CD4-positive, alpha-beta T cell (primary cell): Measurements from ENCODE around the gene HTATIP2. TPM values are rescaled to one million over a fixed set of nuclear protein-coding genes. Genes with fewer than 3 reads are reported as not detected.
A peak's percentile ranks its signal among the peaks of the same experiment; 100 is the strongest.

ENCODE experiments used
- ATAC-seq: fragments of 200-7000 bp; cut with Tn5 transposase; one replicate; pipeline ENCODE4 v1.10.0; 2022; ENCODE audit warnings: mild to moderate bottlenecking; ENCODE audit not compliant: poor library complexity
- CTCF ChIA-PET: fragments of 350-600 bp; sonication (Branson Sonifier 250); formaldehyde crosslinking; loops from one replicate; lab custom pipeline; 2021; ENCODE audit warnings: antibody characterized with exemption, inconsistent platforms; lab: Charles Lee
- POLR2A ChIA-PET: fragments of 350-600 bp; sonication (Branson Sonifier 250); formaldehyde crosslinking; loops from one replicate; lab custom pipeline; 2021; ENCODE audit warnings: antibody characterized with exemption, inconsistent platforms; lab: Charles Lee
- DNase-seq, 14 experiments: peaks; one replicate each; pipeline ENCODE4 v3.0.0-alpha.2; 2013 to 2020; ENCODE audit warnings: mixed read lengths in 2 of 14
- H3K27ac ChIP-seq, 2 donors: one replicate each; pipeline versions ENCODE4 v1.5.1 to v1.7.0; 2013; ENCODE audit warnings: low read length in 2 of 2, low read depth in 1 of 2, mild to moderate bottlenecking in 1 of 2
- H3K27me3 ChIP-seq, 2 experiments: 1 replicate in 1 of 2; 2 replicates in 1 of 2; pipeline versions ENCODE4 v1.6.1 to v1.7.0; 2013; ENCODE audit warnings: low read length in 2 of 2, control low read depth in 1 of 2, mild to moderate bottlenecking in 1 of 2, moderate library complexity in 1 of 2; ENCODE audit not compliant: insufficient read depth in 2 of 2, control insufficient read depth in 1 of 2
- H3K36me3 ChIP-seq: one replicate; pipeline ENCODE4 v1.6.1; 2013; ENCODE audit warnings: low read length, control low read depth; ENCODE audit not compliant: insufficient read depth
- H3K4me1 ChIP-seq: one replicate; pipeline ENCODE4 v1.6.1; 2013; ENCODE audit warnings: low read length, control low read depth; ENCODE audit not compliant: insufficient read depth
- H3K4me3 ChIP-seq: one replicate; pipeline ENCODE4 v1.5.1; 2013; ENCODE audit warnings: mild to moderate bottlenecking, low read length, moderate library complexity
- H3K9me3 ChIP-seq, 2 experiments: 1 replicate in 1 of 2; 2 replicates in 1 of 2; pipeline versions ENCODE4 v1.6.1 to v1.7.0; 2013; ENCODE audit warnings: low read length in 2 of 2, mild to moderate bottlenecking in 2 of 2, control low read depth in 1 of 2, moderate library complexity in 1 of 2; ENCODE audit not compliant: control insufficient read depth in 1 of 2, insufficient read depth in 1 of 2
- H3K27ac Mint-ChIP-seq: one replicate; pipeline ENCODE4 v1.8.0; 2020; ENCODE audit warnings: mixed read lengths
- H3K27me3 Mint-ChIP-seq: one replicate; pipeline ENCODE4 v1.8.0; 2021; ENCODE audit warnings: mixed read lengths
- H3K36me3 Mint-ChIP-seq: one replicate; pipeline ENCODE4 v1.8.0; 2021; ENCODE audit warnings: low read depth, mixed read lengths
- H3K4me1 Mint-ChIP-seq: one replicate; pipeline ENCODE4 v1.8.0; 2021; ENCODE audit warnings: low read depth, mixed read lengths
- H3K4me3 Mint-ChIP-seq: one replicate; pipeline ENCODE4 v1.8.0; 2020; ENCODE audit warnings: mild to moderate bottlenecking, mixed read lengths
- H3K9me3 Mint-ChIP-seq: one replicate; pipeline ENCODE4 v1.8.0; 2020; ENCODE audit warnings: mixed read lengths
- CTCF ChIP-seq: fragments of 200-600 bp; IDR thresholded peaks from one replicate; pipeline ENCODE4 v1.8.0; 2022; ENCODE audit warnings: antibody characterized with exemption, mild to moderate bottlenecking
- intact Hi-C, 2 experiments: fragments of 100-400 bp; cut with DNase I in 1 of 2; cut with micrococcal nuclease in 1 of 2; formaldehyde crosslinking; loops; one replicate each; pipeline versions ENCODE4 v1.15.1 to v1.9.0; 2023 to 2025; cut with DNase I, micrococcal nuclease
- total RNA-seq, 174 experiments: library from RNA in 2 of 174; stranded (reverse) in 2 of 174; gene quantifications; one replicate each; pipeline ENCODE4 v1.2.3 and lab custom pipeline; 2021 to 2026

The HTATIP2 gene
- total RNA-seq, 2 experiments from 2014 or later, result 8.1 to 9.8 TPM

DNA sequence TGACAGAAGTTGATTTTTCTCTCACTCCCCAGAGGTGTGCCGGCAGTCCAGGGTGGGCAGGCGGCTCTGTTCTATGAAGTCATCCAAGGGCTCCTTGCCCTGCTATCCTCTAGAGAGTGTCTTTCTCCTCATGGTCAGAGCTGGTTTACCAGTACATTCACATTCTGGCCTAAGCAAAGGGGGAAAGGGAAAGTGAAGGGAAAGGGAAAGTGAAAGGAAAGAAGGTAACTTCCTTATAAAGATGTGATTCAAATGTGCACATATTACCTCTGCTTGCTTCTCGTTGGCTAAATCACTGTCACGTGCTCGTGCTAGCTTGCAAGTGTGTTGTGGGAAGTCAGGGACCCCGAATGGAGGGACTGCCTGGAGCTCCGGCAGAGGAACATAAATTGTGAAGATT, 2.9 kb upstream of the HTATIP2 start:
- intact Hi-C loops, result no loop called here
- CTCF ChIA-PET, result interaction anchor here (0.9 to 1.5 kb wide), 2 partner anchors 13 to 26 kb away, joined by 3 to 5 read pairs; no protein-coding TSS in a partner anchor
- POLR2A ChIA-PET, result interaction anchor here (0.6 to 1.3 kb wide), 4 partner anchors 26 to 230 kb away, joined by 3 read pairs; no protein-coding TSS in a partner anchor
- Histone ChIP-seq H3K4me1 (peaks cover 43% of the 10 kb centered on the region), H3K36me3 (no peaks in the 10 kb centered on the region), H3K4me3 (peak overlapping the region; percentile 19), H3K27ac (peak overlapping the region in 1 of 2 donors; percentile 27), H3K9me3 (no peaks in the 10 kb centered on the region), H3K27me3 (no peaks in the 10 kb centered on the region)
- Mint-ChIP-seq H3K27me3 (no peaks in the 10 kb centered on the region), H3K9me3 (no peaks in the 10 kb centered on the region), H3K36me3 (peaks cover 6% of the 10 kb centered on the region), H3K4me3 (peak overlapping the region; percentile 60), H3K27ac (peak overlapping the region; percentile 66), H3K4me1 (peaks cover 43% of the 10 kb centered on the region)
- ATAC-seq, result peak; percentile 41
- peak in 6 of 14 experiments; percentile 3 to 80 (median 58) for DNase-seq
- TF ChIP-seq CTCF, result no peak

GRCh38 chr11:20362481-20362880, 1.0 kb upstream of the HTATIP2 start:
- H3K36me3 Mint-ChIP-seq, result peaks cover 14% of the 10 kb centered on the region
- ChIA-PET POLR2A (no interaction called here), CTCF (interaction anchor here (2.8 kb wide), 1 partner anchor 8 kb away, joined by 10 read pairs; no protein-coding TSS in a partner anchor)
- H3K27ac ChIP-seq, result peak overlapping the region in 1 of 2 donors; percentile 10
- intact Hi-C loops, result no loop called here
- no peak for ATAC-seq
- no peak for DNase-seq
- no peak overlapping the region for H3K4me3 ChIP-seq
- H3K27ac Mint-ChIP-seq, result peak overlapping the region; percentile 90
- H3K27me3 ChIP-seq, result no peaks in the 10 kb centered on the region
- H3K27me3 Mint-ChIP-seq, result no peaks in the 10 kb centered on the region
- peaks cover 58% of the 10 kb centered on the region for H3K4me1 Mint-ChIP-seq
- H3K36me3 ChIP-seq, result no peaks in the 10 kb centered on the region
- peaks cover 45% of the 10 kb centered on the region for H3K4me1 ChIP-seq
- peak overlapping the region; percentile 95 for H3K4me3 Mint-ChIP-seq
- TF ChIP-seq CTCF, result no peak
- H3K9me3 Mint-ChIP-seq, result no peaks in the 10 kb centered on the region
- H3K9me3 ChIP-seq, result no peaks in the 10 kb centered on the region

DNA sequence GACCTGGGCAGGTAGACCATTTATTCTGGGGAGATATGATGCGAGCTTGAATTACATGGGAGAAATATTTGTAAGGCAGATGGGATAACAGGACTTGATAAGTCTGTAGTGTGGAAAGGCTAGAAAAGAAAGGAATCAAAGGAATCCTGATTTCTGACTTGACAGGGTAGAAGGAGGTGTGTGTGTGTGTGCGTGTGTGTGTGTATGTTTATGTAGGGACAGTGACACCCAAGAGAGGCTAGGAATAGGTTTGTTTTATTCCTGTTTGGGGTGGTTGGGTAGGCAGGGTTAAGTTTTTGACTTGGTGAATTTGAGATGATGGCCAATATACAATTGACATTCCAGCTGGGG, 390 bp upstream of the HTATIP2 start:
- H3K4me3 Mint-ChIP-seq, result peak overlapping the region; percentile 95
- intact Hi-C loops, result no loop called here
- no peaks in the 10 kb centered on the region for H3K9me3 Mint-ChIP-seq
- Histone ChIP-seq H3K4me3 (peak overlapping the region; percentile 74), H3K36me3 (peaks cover 1% of the 10 kb centered on the region), H3K27ac (peak overlapping the region; percentile 48 to 63), H3K9me3 (no peaks in the 10 kb centered on the region), H3K4me1 (peaks cover 45% of the 10 kb centered on the region), H3K27me3 (no peaks in the 10 kb centered on the region)
- H3K4me1 Mint-ChIP-seq, result peaks cover 61% of the 10 kb centered on the region
- peaks cover 16% of the 10 kb centered on the region for H3K36me3 Mint-ChIP-seq
- ATAC-seq (no peak), DNase-seq (no peak)
- H3K27ac Mint-ChIP-seq, result peak overlapping the region; percentile 90
- ChIA-PET POLR2A (interaction anchor here (1.9 to 2.2 kb wide), 2 partner anchors 24 to 206 kb away, joined by 6 to 14 read pairs; partner anchors contain the start of gene PRMT3), CTCF (interaction anchor here (1.4 to 2.8 kb wide), 2 partner anchors 8 to 24 kb away, joined by 10 read pairs; partner anchors contain the start of gene PRMT3)
- TF ChIP-seq CTCF, result no peak
- no peaks in the 10 kb centered on the region for H3K27me3 Mint-ChIP-seq
